Left lung (tissue), 10 donors: Measurements from ENCODE around the gene PBX2. TPM values are rescaled to one million over a fixed set of nuclear protein-coding genes. Genes with fewer than 3 reads are reported as not detected.

Source experiments
- ATAC-seq: fragments of 200-7000 bp; cut with Tn5 transposase; one replicate; pipeline ENCODE4 v1.9.1; 2020; ENCODE audit warnings: moderate library complexity
- DNase-seq, 4 donors: peaks; one replicate each; pipeline ENCODE4 v3.0.0-alpha.2; 2013 to 2020
- H3K27ac ChIP-seq, 2 donors: fragments of 200-600 bp; sonication (generic) in 1 of 2; one replicate each; pipeline versions ENCODE4 v1.5.0 to v1.8.0; 2020 to 2021
- H3K27me3 ChIP-seq, 2 donors: fragments of 200-600 bp; sonication (generic) in 1 of 2; one replicate each; pipeline versions ENCODE4 v1.5.0 to v1.8.0; 2020 to 2021
- H3K36me3 ChIP-seq, 2 donors: fragments of 200-600 bp; sonication (generic) in 1 of 2; one replicate each; pipeline versions ENCODE4 v1.5.0 to v1.8.0; 2020 to 2021
- H3K4me1 ChIP-seq, 2 donors: fragments of 200-600 bp; one replicate each; pipeline ENCODE4 v1.8.0; 2021
- H3K4me3 ChIP-seq, 2 donors: fragments of 200-600 bp; sonication (generic) in 1 of 2; one replicate each; pipeline versions ENCODE4 v1.5.0 to v1.8.0; 2020 to 2021; ENCODE audit warnings: mild to moderate bottlenecking in 1 of 2
- H3K9me3 ChIP-seq, 2 donors: fragments of 200-600 bp; sonication (generic) in 1 of 2; one replicate each; pipeline versions ENCODE4 v1.5.0 to v1.8.0; 2020 to 2021
- CTCF ChIP-seq, 2 donors: fragments of 200-600 bp; sonication (generic) in 1 of 2; IDR thresholded peaks; one replicate each; pipeline versions ENCODE4 v1.5.0 to v1.8.0; 2021; ENCODE audit warnings: antibody characterized with exemption in 2 of 2
- intact Hi-C, 2 donors: fragments of 100-400 bp; cut with DNase I; formaldehyde crosslinking; loops; one replicate each; pipeline versions ENCODE4 v1.11.2 to v1.14.2; 2022
- polyA plus RNA-seq, 6 donors: library from polyadenylated mRNA; unstranded; fragments of 120-200 nt; gene quantifications; one replicate each; pipeline ENCODE4 v1.2.1, GENCODE V29; 2013; ENCODE audit not compliant: insufficient read length in 6 of 6
- total RNA-seq, 2 donors: library from RNA; stranded (reverse); fragmentation: NEBNext Ultra II Directional; extraction: Animal tissue kit (Norgen Biotek cat#: 25700); gene quantifications; one replicate each; pipeline ENCODE4 v1.2.1, GENCODE V29; 2021
- donor health status: DM: no; HTN: yes; CAD: no.
- donor health status: DM: no; HTN: no; CAD: no.

Gene PBX2
- total and polyA plus RNA-seq, 8 donors, result 91.0 to 174 (median 163) TPM

- ATAC-seq, result no peak
- Histone ChIP-seq H3K36me3 (no peaks in the 10 kb centered on the region), H3K9me3 (no peaks in the 10 kb centered on the region), H3K4me3 (no peak overlapping the region), H3K4me1 (peaks cover 0 to 5% of the 10 kb centered on the region in 2 donors), H3K27me3 (peaks cover 0 to 7% of the 10 kb centered on the region in 2 donors), H3K27ac (peak overlapping the region in 1 of 2 donors; percentile 49)
- intact Hi-C loops, result no loop called here
- no peak for TF ChIP-seq CTCF (IDR thresholded peaks at IDR 0.05)
- DNase-seq, result no peak
These were observed 34.7 kb upstream of the PBX2 start for GRCh38 chr6:32224696-32225095.

GRCh38 chr6:32223258-32224235, 33.5 kb upstream of the PBX2 start, which contains the start of gene NOTCH4:
Gene NOTCH4, minus strand, starts transcription at chr6:32224067. Its CDS starts 139 bp downstream, at chr6:32223928.
- peak; percentile 29 for ATAC-seq
- intact Hi-C loops, result no loop called here
- peaks cover 0 to 7% of the 10 kb centered on the region in 2 donors for H3K27me3 ChIP-seq

GRCh38 chr6:32222333-32223230, 32.6 kb upstream of the PBX2 start:
- H3K27me3 ChIP-seq, result peaks cover 0 to 7% of the 10 kb centered on the region in 2 donors
- H3K36me3 ChIP-seq, result peaks cover 0 to 4% of the 10 kb centered on the region in 2 donors
- intact Hi-C loops, result no loop called here
- DNase-seq (no peak), ATAC-seq (no peak)
- peak overlapping the region; percentile 5 to 19 for H3K27ac ChIP-seq
- no peaks in the 10 kb centered on the region for H3K9me3 ChIP-seq
- TF ChIP-seq CTCF (IDR thresholded peaks at IDR 0.05), result no peak
- H3K4me1 ChIP-seq, result peaks cover 0 to 5% of the 10 kb centered on the region in 2 donors
- peak overlapping the region in 1 of 2 donors; percentile 37 for H3K4me3 ChIP-seq

More at GRCh38 chr6:32223258-32224235, 33.5 kb upstream of the PBX2 start, which contains the start of gene NOTCH4:
- Histone ChIP-seq H3K27ac (peak within 1 kb of the TSS; percentile 49 to 65), H3K4me1 (peaks cover 0 to 5% of the 10 kb centered on the region in 2 donors), H3K36me3 (peaks cover 0 to 4% of the 10 kb centered on the region in 2 donors), H3K9me3 (no peaks in the 10 kb centered on the region), H3K4me3 (peak within 1 kb of the TSS in 1 of 2 donors; percentile 37)
- TF ChIP-seq CTCF (IDR thresholded peaks at IDR 0.05), result no peak
- DNase-seq, result no peak

GRCh38 chr6:32220021-32220420, 30.0 kb upstream of the PBX2 start:
- TF ChIP-seq CTCF (IDR thresholded peaks at IDR 0.05), result no peak
- intact Hi-C loops, result no loop called here
- ATAC-seq, result no peak

More at GRCh38 chr6:32220021-32220420, 30.0 kb upstream of the PBX2 start:
- Histone ChIP-seq H3K27me3 (peaks cover 0 to 7% of the 10 kb centered on the region in 2 donors), H3K4me3 (no peak overlapping the region), H3K36me3 (peaks cover 0 to 4% of the 10 kb centered on the region in 2 donors), H3K9me3 (no peaks in the 10 kb centered on the region), H3K4me1 (peaks cover 0 to 5% of the 10 kb centered on the region in 2 donors), H3K27ac (no peak overlapping the region)
- DNase-seq, result no peak
